Brain microvascular endothelial cell (primary cell): Measurements from ENCODE around the gene ATF7.

Experiments used
- DNase-seq: peaks from one replicate; pipeline ENCODE4 v3.0.0-alpha.2; 2020
- H3K27ac ChIP-seq: fragments of 250-450 bp; sonication (Bioruptor Pico); 2 replicates; pipeline ENCODE4 v1.5.1; 2020; ENCODE audit warnings: mild to moderate bottlenecking, moderate library complexity
- H3K27me3 ChIP-seq: fragments of 250-450 bp; sonication (Bioruptor Pico); replicated peaks from 2 replicates; pipeline ENCODE4 v1.5.1; 2020; ENCODE audit warnings: mild to moderate bottlenecking
- H3K36me3 ChIP-seq: fragments of 250-450 bp; sonication (Bioruptor Pico); replicated peaks from 2 replicates; pipeline ENCODE4 v1.5.1; 2020; ENCODE audit warnings: mild to moderate bottlenecking
- H3K4me3 ChIP-seq: 2 replicates; pipeline ENCODE4 v1.5.1; 2011; ENCODE audit warnings: low read depth, mild to moderate bottlenecking, control low read depth, low read length, moderate library complexity
- CTCF ChIP-seq: IDR thresholded peaks from 2 replicates; pipeline ENCODE4 v1.5.1; 2011; ENCODE audit warnings: low read depth, mild to moderate bottlenecking, moderate library complexity, low read length, control low read depth, inconsistent platforms; ENCODE audit errors: missing control alignments
- in situ Hi-C: cut with HindIII; loops from 2 replicates; pipeline ENCODE4 v1.10.0; 2017; ENCODE audit warnings: low sequenced_read_pairs, low pct_ligation_motif_present

ATF7 gene

GRCh38 chr12:53589915-53590314 lies 36.3 kb downstream of the ATF7 start:
- no peak for DNase-seq
- no peaks in the 10 kb centered on the region for H3K27me3 ChIP-seq
- in situ Hi-C loops = no loop called here
- no peak overlapping the region for H3K4me3 ChIP-seq
- H3K36me3 ChIP-seq = no peaks in the 10 kb centered on the region
- H3K27ac ChIP-seq = no peak overlapping the region
- TF ChIP-seq CTCF = no peak

- Histone ChIP-seq H3K4me3 (no peak overlapping the region), H3K27me3 (no peaks in the 10 kb centered on the region), H3K36me3 (no peaks in the 10 kb centered on the region), H3K27ac (no peak overlapping the region)
- in situ Hi-C loops = no loop called here
- TF ChIP-seq CTCF = no peak
- no peak for DNase-seq
These were observed 36.8 kb downstream of the ATF7 start for GRCh38 chr12:53589423-53589822.

- DNase-seq = no peak
- no peak overlapping the region for H3K4me3 ChIP-seq
- no peak for TF ChIP-seq CTCF
- H3K27me3 ChIP-seq = no peaks in the 10 kb centered on the region
- H3K27ac ChIP-seq = no peak overlapping the region
- H3K36me3 ChIP-seq = no peaks in the 10 kb centered on the region
- in situ Hi-C loops = no loop called here
These were observed 38.1 kb downstream of the ATF7 start for GRCh38 chr12:53588123-53588522.

- DNase-seq = no peak
- H3K27ac ChIP-seq = no peak overlapping the region
- in situ Hi-C loops = no loop called here
- H3K36me3 ChIP-seq = no peaks in the 10 kb centered on the region
- no peaks in the 10 kb centered on the region for H3K27me3 ChIP-seq
- no peak for TF ChIP-seq CTCF
- no peak overlapping the region for H3K4me3 ChIP-seq
These were observed 39.4 kb downstream of the ATF7 start for GRCh38 chr12:53586745-53587144.

- Histone ChIP-seq H3K4me3 (no peak overlapping the region), H3K27ac (no peak overlapping the region), H3K36me3 (no peaks in the 10 kb centered on the region), H3K27me3 (no peaks in the 10 kb centered on the region)
- in situ Hi-C loops = no loop called here
- no peak for TF ChIP-seq CTCF
- no peak for DNase-seq
These were observed 40.6 kb downstream of the ATF7 start for GRCh38 chr12:53585448-53586125.

GRCh38 chr12:53579545-53579955 lies 46.6 kb downstream of the ATF7 start:
- no peaks in the 10 kb centered on the region for H3K27me3 ChIP-seq
- no peak overlapping the region for H3K27ac ChIP-seq
- H3K4me3 ChIP-seq = no peak overlapping the region
- no peaks in the 10 kb centered on the region for H3K36me3 ChIP-seq
- no peak for DNase-seq
- in situ Hi-C loops = no loop called here
- no peak for TF ChIP-seq CTCF
